GM21360 (cell line): ENCODE data around the gene CABP7.

Experiments
- ATAC-seq: cut with Tn5 transposase; IDR thresholded peaks from one replicate; pipeline ENCODE4 v1.9.1; 2021; ENCODE audit warnings: mild to moderate bottlenecking, moderate library complexity; ENCODE audit not compliant: unreplicated experiment

The CABP7 gene

DNA sequence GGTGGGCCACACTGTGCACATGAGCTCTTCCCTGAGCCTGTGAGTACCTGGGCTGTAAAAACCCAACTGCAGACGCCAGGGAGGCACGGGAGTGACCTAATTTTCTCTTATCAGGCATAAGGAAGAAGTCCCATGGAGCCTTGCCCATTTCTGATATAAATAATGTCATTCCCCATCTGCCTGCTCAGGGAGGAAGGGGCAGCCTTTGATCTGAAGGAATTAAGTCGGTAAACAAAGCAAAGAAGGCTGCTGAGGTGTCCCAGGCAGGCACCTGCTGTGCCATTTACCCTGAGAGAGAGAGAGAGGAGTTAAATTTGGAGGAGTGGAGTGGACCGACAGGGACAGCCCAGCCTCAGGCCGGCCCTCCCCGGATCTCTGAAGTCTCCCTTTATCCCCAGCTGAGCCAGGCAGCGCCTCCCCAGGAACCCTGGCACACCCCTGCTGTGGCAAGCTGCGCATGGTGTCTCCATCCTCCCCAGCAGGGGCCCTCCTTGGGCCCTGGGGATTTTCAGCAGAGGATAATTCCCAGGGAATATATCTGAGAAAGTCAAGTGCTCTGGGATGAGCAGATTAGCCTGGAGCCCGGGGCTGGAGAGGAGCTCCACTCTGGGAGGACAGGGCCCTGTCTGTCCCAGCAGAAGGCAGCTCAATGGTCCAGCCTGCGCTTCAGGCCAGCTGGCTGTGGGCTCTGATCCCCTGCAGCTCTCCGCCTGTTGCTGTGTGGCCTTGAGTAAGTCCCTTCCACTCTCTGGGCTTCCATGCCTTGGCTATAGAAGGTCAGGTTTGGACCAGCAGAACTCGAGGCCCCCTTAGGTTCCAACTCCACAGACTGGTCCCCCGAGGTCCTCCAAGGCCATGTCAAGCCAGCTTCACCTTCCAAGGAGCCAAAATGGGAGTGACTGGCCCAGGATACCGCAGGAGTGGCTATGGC, 17.5 kb upstream of the CABP7 start:
- no peak for ATAC-seq

DNA sequence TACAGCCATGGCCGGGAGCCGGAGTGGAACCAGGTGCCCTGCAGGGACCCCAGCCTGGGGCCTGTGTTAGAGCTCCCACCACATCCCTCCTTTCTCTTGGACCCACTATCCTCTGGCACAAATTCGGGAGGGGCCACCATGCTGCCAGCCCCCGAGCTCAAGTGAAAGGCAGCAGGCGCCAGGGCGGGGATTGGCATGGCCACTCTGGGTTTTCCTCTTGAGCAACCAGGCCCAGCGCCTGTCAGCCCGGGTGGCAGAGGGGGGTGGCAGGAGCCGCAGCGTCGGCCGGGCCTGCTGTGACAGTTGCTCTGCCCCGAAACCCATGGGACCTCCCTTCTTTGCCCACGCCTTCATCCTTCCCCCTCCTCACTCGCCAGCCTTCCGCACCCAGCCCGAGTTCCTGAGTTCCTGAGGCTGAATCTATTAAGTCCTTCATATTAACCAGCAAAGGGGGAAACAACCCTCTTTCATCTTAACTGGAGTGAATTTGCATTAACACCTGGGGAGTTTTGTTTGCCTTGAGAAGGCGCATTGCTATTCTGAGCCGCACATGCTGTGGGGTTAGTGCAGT, 16.8 kb upstream of the CABP7 start:
- no peak for ATAC-seq

DNA sequence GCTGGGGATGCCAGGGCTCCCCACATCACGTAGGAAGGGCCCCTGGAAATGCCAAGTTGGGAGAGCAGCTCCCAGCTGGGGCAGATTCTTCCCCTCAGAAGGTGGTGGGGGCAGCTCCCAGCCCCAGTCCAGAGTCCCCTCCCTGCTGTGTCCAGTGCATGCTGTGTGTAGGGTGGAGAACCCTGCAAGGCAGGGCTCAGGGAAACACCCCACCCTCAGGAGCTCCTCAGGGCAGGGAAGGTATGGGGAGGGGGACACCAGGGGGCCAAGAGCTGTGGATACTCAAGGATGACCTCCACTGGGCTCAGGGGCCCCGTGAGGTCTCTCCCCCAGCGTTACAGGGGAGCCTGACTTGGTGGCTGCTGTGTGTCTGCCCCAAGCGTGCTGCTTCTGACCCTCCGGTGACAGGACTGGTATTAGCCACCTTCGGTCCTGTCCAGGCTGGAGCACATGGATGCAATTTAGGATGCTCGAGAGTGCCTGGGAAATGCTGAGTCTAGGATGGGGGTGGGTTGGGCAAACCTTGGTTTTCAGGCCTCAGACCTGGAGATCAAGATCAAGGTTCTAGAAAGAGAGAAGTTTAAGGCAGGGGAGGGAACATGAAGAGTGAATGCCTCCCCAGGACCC, 16.1 kb upstream of the CABP7 start:
- ATAC-seq = no peak

DNA sequence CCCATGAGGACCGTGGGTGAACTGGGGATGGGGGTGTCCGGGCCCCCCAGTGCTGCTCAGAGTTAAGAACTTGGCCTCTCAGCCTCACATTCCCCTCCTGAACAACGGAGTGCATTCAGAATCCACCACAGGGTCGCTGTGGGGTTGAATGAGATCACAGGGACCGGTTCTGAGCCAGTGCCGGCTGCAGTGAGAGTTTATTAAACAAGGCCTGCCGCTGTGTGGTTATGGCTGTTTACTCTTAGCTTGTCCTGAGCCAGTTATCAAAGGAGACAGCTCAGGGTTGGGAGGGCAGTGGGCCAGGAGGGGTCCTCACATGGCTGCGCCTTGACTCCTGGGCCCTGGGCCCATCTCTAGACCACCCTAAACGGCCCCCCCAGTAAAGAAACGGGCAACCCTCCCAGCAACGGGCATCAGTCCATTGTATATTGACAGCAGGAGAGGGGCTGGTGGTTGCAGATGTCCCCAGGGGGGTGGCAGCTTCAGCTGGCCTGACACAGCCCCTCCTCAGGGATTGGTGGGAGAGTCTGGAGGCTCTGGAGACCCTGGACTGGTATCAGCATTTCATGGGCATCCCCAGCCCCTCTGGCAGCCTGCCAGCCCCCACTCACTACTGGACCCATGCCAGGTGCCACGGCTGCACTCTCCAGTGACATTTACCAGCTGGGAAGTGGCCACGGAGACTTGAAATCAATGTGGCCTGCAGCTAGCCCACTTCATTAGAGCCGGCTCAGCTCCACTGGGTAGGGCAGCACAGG, 15.1 kb upstream of the CABP7 start:
- no peak for ATAC-seq

DNA sequence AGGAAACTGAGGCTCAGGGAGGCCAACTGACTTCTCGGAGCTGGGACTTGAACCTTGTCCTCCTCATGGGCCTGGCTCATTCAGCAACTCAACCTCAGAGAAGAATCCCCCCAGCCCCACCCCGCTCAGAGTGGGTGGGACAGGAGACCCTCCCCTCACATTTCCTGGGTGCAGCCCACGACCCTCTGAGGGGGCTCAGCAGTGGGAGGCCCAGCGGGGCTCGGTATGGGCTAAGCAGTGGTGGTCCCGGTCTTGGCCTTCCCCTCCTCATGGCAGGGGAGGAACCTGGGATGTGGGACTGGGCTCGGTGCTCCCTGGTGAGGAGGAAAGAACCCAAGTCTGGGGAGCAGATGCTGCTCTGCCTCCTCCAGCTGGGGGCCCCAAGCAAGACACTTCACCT, 14.2 kb upstream of the CABP7 start:
- ATAC-seq = no peak

DNA sequence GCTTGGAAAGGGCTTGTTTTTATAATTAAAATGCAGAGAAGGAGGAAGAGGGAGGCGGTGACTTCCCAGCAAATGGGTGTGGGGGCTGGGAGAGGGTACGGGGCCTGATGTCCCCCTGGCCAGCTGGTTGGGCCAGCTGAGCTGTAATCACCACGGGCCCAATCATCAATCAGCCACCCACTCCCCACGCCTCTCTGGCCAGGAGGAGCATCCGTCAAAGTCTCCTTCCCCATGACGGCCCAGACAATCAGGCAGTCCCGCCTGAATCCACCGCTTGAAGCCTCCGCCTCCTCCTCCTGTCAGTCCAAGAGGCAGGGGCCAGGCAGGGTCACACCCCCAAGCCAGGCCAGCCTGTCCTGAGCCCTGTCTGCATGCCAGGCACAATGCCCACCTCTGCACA, 13.3 kb upstream of the CABP7 start:
- ATAC-seq = no peak

DNA sequence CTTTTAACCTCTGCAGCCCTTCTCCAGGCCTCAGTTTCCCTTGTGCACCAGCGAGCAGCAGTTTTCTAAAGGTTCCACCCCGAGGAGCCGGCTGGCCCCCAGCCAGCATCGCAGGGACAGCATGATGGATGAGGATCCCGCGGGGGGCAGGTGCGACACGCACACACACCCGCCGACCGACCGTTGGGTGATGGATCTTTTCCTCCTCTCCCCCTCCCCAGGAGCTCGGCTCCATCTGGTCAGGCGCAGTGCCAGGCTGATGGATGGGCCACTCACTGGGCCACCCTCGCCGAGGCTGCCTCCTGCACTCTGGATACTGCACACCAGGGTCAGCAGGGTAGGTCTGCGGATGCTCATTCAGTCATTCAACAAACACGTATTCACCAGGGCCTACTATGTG, 12.8 kb upstream of the CABP7 start:
- ATAC-seq = no peak

DNA sequence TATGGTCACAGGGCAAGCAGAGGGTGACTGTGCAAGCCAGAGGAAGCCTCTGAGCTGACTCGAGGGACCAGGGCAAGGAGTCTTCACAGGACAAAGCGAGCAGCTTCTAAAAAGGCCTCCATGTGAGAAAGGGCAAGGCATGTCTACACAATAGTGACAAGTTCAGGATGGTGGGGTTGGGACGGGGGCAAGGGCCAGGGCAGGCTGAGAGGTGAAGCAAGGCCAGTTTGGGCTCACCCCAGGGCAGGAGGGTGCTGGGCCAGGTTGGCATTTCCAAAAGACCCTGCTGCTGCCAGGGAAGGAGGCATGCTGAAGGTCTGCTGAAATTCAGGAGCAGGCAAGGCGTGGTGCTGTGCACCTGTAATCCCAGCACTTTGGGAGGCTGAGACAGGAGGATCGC, 12.3 kb upstream of the CABP7 start:
- ATAC-seq = no peak

DNA sequence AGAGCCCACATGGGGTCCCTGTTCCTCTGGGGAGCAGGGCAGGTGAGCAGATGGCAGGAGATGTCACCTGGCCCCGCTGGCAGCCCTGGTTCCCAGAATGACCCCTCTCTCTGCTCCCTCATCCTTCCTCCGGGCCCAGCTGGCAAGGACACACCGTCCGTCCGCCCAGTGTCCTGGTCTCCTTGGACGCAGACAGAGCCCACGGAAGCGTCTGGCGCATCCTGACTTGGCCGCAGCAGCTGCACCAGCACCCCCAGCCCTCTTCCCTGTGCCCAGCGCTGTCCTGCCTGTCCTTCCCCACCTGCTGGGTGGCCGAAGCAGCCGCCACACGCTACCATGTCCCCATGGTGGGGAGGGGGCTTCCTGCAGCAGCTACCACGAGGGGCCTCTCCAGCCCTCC, 9.6 kb upstream of the CABP7 start:
- ATAC-seq = no peak

DNA sequence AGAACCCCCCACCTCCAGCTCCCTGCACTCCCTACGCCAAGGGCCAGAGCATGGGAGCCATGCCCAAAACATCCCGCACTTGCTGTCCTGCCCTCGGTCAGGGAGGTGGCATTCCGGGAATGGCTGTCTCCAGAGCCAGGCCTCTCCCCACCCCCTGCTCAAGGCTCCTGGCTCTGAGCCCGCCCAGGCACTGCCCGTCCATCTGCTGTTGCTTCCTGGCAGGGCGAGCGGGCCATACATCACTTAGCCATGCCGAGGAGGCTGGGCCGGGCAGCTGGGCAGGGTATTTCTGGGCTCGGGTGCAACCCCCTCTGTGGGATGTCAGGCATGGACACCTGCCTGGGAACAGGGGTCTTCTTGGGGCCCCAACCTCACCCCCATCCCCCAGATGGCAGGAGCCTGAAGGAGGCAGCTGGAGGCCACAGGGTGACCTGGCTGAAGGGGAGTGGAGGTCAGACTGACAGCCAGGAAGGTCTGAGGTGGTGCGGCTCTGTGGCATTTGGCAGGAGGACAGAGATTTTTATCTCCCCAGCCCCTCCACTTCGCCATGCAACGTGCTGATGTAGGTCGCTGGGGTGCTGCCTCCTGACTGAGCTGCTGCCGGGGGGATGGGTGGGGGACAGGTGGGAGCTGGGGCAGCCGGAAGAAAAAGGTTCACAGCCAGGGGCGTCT, 8.7 kb upstream of the CABP7 start:
- ATAC-seq = no peak

DNA sequence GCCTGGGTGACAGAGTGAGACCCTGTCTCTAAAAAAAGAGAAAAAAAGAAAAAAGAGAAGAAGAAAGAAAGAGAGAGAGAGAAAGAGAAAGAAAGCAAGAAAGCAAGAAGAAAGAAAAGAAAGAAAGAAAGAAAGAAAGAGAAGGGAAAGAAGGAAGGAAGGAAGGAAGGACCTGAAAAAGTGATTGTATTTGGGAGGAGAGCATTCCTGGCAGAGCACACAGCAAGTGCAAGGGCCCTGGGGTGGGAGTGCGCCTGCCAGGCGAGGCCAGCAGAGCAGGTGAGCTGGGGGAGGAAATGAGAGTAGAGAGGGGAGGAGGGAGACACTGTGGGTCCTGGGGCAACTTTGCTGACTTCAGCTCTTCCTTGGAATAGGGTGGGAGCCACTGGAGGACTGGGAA, 7.7 kb upstream of the CABP7 start:
- no peak for ATAC-seq

DNA sequence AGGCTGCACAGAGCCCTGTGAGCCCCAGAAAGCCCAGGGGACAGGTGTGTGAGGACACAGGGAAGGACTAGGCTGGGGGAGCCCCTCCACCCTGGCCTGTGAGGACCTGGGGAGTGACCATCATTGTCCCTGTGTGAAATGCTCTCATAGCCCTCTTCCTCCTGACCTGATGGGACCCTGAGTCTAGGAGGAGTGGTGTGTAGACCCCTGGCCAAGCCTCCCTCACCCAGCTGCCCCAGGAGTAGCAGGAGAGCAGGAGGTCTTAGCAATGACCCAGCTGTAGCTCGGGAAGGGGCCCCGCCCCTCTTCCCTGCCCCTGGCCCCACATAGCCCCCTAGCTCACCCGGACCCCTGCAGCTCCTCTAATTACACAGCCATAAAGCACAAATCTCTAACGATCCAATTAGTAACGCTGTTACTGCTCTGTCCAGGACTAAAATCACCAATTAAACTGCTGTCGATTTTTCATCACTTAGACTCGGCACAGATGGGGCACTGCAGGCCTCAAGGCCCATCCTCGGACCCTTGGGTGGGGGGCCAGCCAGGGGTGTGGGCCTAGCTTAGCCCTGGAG, 6.6 kb upstream of the CABP7 start:
- ATAC-seq = no peak

DNA sequence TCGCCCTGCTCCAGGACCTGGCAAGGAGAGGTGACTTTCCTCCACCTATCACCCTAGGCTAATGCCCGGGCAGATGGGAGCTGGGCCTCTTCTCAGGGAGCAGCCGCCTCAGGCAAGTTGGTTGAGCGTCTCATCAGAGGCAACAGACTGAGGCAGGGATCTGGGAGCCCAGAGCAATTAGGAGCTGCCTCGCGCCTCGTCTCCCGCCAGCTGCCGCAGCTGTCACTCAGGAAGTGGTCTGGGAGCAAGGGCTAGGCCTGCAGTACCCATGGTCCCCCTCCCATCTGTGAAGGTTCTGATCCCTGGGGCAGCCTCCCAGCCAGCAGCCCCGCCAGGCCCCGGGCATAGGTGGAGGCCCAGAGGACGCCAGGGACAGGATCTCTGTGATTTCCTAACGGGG, 4.6 kb upstream of the CABP7 start:
- ATAC-seq = no peak

DNA sequence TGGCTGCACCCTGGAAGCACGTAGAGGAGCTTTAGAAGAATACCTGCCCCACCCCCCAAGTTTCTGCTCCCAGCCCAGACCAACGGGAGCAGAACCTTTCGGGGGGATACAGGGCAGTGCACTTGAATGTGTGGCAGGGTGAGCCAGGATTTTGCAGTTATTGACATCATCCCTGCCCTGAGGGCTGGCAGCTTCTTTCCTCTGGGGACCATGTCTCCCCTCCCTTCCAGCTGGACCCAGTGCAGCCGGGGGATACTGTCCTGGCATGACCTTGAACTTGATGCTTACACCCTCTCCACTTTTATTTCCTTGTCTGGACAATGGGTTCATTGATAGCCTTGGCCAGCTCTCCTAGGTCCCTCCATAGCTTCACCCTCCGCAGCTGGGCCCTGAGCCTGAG, 4.1 kb upstream of the CABP7 start:
- no peak for ATAC-seq

DNA sequence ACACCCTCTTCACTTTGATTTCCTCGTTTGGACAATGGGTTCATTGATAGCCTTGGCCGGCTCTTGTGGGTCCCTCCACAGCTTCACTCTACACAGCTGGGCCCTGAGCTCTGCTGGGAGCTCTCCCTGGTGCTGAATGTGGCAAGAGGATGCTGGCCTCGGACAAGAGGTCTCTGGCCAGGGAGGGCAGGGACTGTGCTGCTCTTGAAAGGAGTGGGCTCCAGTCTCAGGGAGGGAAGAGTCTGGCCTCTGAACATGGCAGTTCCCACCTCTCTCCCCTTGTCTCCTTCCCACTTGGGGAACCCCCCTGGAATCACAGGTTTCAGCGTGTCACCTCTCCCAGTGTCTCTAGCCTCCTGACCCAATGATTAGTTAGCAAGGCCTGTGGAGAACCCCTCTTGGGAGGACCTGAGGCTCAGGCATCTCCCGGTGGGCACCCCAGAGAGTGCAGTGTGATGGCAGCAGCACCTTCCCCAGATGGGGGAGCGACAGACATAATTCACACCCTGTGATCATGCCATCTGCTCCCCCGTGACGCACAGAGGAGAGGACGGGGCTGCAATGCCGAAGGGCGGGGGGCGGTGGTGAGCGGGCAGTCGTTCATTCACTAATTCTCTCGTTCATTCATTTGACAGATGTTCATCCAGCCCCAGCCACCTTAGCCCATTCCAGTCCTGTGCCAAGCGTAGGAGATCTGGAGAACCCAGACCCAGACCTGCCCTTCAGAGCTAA, 2.8 kb upstream of the CABP7 start:
- no peak for ATAC-seq

DNA sequence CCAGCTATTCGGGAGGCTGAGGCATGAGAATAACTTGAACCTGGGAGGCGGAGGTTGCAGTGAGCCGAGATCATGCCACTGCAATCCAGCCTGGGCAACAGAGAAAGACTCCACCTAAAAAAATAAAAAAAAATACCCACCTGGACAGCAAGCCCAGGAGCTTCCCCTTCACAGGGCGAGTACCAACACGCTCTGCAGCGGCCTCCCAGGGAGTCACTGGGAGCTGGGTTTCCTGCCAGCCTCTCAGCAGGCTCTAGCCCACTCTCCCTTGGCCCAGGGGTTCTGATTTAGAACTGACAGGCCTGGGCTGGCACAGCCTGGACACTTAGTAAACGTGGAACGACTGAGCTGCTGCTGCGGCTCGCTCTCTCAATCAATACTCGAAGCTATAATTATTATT, 2.0 kb upstream of the CABP7 start:
- ATAC-seq = no peak

DNA sequence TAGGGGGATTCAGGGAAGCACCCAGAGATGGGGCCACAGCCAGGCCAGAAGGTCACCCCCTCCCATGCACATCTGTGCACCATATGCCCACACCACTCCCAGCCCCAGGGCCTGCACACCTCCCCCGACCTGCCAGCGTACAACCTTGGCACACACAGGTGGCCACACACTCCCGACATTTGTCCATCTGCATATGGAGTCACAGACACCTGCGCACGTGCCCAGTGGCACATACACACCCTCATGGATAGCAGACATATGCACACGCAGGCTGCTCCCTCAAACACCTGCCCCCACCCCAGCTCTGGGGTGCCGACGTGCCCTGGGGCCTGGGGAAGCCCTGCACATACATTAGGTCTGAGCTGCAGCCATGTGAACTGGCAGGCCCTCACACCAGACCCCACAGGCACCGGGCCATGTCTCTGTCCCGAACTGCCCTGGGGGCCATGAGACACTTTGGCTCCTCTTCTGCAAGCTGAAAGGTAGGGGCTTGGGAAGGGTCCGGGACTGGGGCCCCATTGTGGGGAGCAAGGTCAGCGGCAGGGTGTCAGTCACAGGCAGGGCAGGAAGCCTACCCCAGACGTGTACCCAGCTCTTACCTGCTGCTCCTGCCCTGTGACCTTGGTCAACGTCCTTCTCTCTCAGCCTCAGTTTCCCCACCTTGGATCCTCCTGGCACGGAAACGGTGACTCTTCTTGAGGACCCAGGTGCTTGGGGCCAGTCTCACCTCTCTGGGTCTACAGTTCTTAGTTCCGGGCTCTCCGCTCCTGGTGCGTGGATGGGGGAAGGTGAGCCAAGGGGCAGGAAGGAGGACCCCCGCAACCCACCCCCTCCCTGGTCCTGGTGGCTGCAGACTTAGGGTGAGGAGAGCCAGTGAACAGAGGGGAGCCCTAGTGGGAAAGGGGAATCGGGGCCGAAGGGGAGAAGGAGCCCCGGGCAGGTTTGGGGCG, 579 bp upstream of the CABP7 start:
- no peak for ATAC-seq

DNA sequence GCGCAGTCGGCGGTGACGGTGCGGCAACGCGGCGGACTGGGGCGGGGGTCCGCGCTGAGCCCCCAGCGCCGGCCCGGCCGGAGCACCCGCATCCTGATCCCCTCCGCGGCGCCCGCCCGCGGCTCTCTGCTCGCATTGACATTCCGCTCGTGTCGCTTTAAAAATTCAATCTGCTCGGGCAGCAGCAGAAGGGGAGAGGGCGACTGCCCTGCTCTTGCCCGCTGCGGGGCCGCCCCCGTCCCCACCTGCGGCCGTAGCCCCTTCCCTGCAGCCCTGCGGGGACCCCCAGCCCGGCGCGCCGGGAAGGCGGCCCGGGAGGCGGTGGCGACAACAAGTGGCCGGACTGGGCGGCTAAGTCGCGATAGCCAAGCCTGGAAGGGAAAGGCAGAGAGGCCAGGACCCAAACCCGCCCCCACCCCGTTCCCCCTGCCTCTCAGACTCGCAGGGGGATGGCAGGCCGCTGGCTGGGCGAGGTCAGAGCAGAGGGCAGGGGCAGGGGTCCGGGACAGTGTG, 1.1 kb downstream of the CABP7 start:
- ATAC-seq = no peak

DNA sequence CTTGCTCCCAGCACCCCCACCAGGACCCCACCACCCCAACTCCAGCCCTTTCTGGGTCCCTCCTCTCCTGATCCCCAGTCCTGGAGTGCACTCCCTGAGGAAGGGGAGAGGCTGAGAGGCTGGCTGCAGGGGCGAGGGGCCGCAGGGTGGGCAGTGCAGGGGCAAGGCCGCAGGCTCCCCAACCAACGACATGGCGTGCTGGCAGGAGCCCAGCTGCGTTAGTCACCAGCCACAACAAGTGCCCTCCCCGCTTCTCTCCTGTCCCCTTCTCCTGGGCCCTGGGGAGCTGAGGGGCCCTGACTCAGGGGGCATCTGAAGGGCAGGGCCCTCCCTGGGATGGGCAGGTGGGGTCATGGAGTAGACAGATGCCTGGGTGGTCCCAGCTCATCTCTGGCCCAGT, 2.3 kb downstream of the CABP7 start:
- ATAC-seq = no peak
